ENCODE measurements around the gene SUSD4.

DNA sequence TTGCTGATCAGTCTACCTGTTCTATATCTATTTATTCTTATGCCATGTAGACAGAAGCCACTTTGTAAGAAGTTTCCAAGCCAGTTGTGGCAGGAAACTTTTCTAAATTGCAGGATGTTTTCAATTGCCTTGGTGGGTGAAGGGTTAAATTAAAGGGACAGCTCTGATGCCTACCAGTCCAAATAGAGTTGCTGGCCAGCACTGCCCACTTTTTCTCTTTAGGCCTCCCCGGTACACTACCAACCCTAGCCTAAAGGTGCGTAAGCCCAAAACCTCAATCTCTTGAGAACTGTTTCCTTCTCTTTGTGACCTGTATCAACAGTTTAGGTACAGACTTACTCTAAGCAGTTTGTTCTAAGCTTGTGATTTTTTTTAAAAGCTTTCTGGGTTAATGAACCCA lies 15.5 kb downstream of the SUSD4 start:
- TF ChIP-seq, protein P1, sequence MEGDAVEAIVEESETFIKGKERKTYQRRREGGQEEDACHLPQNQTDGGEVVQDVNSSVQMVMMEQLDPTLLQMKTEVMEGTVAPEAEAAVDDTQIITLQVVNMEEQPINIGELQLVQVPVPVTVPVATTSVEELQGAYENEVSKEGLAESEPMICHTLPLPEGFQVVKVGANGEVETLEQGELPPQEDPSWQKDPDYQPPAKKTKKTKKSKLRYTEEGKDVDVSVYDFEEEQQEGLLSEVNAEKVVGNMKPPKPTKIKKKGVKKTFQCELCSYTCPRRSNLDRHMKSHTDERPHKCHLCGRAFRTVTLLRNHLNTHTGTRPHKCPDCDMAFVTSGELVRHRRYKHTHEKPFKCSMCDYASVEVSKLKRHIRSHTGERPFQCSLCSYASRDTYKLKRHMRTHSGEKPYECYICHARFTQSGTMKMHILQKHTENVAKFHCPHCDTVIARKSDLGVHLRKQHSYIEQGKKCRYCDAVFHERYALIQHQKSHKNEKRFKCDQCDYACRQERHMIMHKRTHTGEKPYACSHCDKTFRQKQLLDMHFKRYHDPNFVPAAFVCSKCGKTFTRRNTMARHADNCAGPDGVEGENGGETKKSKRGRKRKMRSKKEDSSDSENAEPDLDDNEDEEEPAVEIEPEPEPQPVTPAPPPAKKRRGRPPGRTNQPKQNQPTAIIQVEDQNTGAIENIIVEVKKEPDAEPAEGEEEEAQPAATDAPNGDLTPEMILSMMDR (IDR thresholded peaks at IDR 0.05): no peak
- no peak for TF ChIP-seq POLR2A (IDR thresholded peaks at IDR 0.05)
